Keratinocyte (primary cell): ENCODE data around the gene CERT1. TPM values are rescaled to one million over a fixed set of nuclear protein-coding genes. Genes with fewer than 3 reads are reported as not detected.

ENCODE experiments used
- DNase-seq: peaks from one replicate; pipeline ENCODE4 v3.0.0-alpha.2; 2011; ENCODE audit warnings: low read depth, missing footprints, low spot score
- FAIRE-seq: peaks from 2 replicates; lab custom pipeline; 2011; peaks lifted over from hg19 to GRCh38; lab: Jason Lieb, UNC
- H2AFZ ChIP-seq: 2 replicates; pipeline ENCODE4 v1.6.0; 2012; ENCODE audit warnings: low read length, control low read depth, inconsistent platforms; ENCODE audit not compliant: control insufficient read depth
- H3K27ac ChIP-seq: 2 replicates; pipeline ENCODE4 v1.5.1; 2011; ENCODE audit warnings: low read length; ENCODE audit not compliant: control insufficient read depth, insufficient read depth
- H3K27me3 ChIP-seq: 3 replicates; pipeline ENCODE4 v1.6.0; 2011; ENCODE audit warnings: low read length; ENCODE audit not compliant: control insufficient read depth, insufficient read depth; ENCODE audit errors: extremely low read depth
- H3K36me3 ChIP-seq, 2 experiments: 2 replicates in 1 of 2; 3 replicates in 1 of 2; pipeline ENCODE4 v1.5.1; 2011; ENCODE audit warnings: low read length in 2 of 2, mild to moderate bottlenecking in 1 of 2; ENCODE audit not compliant: control insufficient read depth in 2 of 2, insufficient read depth in 2 of 2; ENCODE audit errors: extremely low read depth in 1 of 2
- H3K4me1 ChIP-seq: 3 replicates; pipeline ENCODE4 v1.5.1; 2011; ENCODE audit warnings: low read length; ENCODE audit not compliant: control insufficient read depth, insufficient read depth; ENCODE audit errors: extremely low read depth
- H3K4me2 ChIP-seq: 3 replicates; pipeline ENCODE4 v1.6.0; 2011; ENCODE audit warnings: low read depth, low read length; ENCODE audit not compliant: control insufficient read depth, insufficient read depth; ENCODE audit errors: extremely low read depth
- H3K4me3 ChIP-seq, 3 experiments: fragments of 200-600 bp in 1 of 3; sonication (generic) in 1 of 3; 2 replicates in 2 of 3; 3 replicates in 1 of 3; pipeline ENCODE4 v1.5.1; 2011 to 2016; ENCODE audit warnings: low read length in 3 of 3, mild to moderate bottlenecking in 3 of 3, control low read depth in 2 of 3, inconsistent platforms in 1 of 3, low read depth in 1 of 3, mixed read lengths in 1 of 3, mixed run types in 1 of 3, moderate library complexity in 1 of 3; ENCODE audit not compliant: control insufficient read depth in 2 of 3, insufficient read depth in 2 of 3; ENCODE audit errors: extremely low read depth in 1 of 3
- H3K79me2 ChIP-seq: 2 replicates; pipeline ENCODE4 v1.6.0; 2012; ENCODE audit warnings: low read length; ENCODE audit not compliant: control insufficient read depth, insufficient read depth
- H3K9ac ChIP-seq: 3 replicates; pipeline ENCODE4 v1.6.0; 2011; ENCODE audit warnings: low read length; ENCODE audit not compliant: control insufficient read depth, insufficient read depth; ENCODE audit errors: extremely low read depth
- H3K9me1 ChIP-seq: 3 replicates; pipeline ENCODE4 v1.6.0; 2011; ENCODE audit warnings: low read length; ENCODE audit not compliant: control insufficient read depth, insufficient read depth; ENCODE audit errors: extremely low read depth
- H3K9me3 ChIP-seq: 2 replicates; pipeline ENCODE4 v1.5.1; 2012; ENCODE audit warnings: low read depth, low read length; ENCODE audit not compliant: control insufficient read depth
- H4K20me1 ChIP-seq: 3 replicates; pipeline ENCODE4 v1.6.0; 2011; ENCODE audit warnings: low read length; ENCODE audit not compliant: control insufficient read depth, insufficient read depth; ENCODE audit errors: extremely low read depth
- EZH2 ChIP-seq: IDR thresholded peaks from one replicate; pipeline ENCODE4 v1.6.1; 2012; ENCODE audit warnings: inconsistent platforms, mild to moderate bottlenecking, low read length, moderate library complexity
- dilution Hi-C: fragments of 300-500 bp; cut with MboI; formaldehyde crosslinking; loops from one replicate; pipeline ENCODE4 v1.7.0; 2020; ENCODE audit warnings: low sequenced_read_pairs; ENCODE audit not compliant: extremely low pct_ligation_motif_present
- polyA plus RNA-seq, 5 experiments: library from polyadenylated mRNA; depleted of rRNA in 3 of 5; stranded (reverse) in 3 of 5; stranded (forward) in 1 of 5; unstranded in 1 of 5; fragments of >200 nt; gene quantifications; 1 replicate in 1 of 5; 2 replicates in 3 of 5; 3 replicates in 1 of 5; pipeline versions ENCODE4 v1.2.1 to v1.2.3, GENCODE V29; 2011 to 2012; ENCODE audit warnings: missing spikeins in 2 of 5, low read depth in 1 of 5, low replicate concordance in 1 of 5
- TF ChIP-seq, protein P1 (sequence below), 3 experiments: IDR thresholded peaks in 1 of 3; conservative IDR thresholded peaks in 1 of 3; optimal IDR thresholded peaks in 1 of 3; 2 replicates in 2 of 3; 3 replicates in 1 of 3; pipeline versions ENCODE3 to v1.5.1; 2011; ENCODE audit warnings: low read length in 3 of 3, mild to moderate bottlenecking in 3 of 3, moderate library complexity in 2 of 3, control low read depth in 1 of 3, inconsistent platforms in 1 of 3; ENCODE audit not compliant: insufficient read depth in 2 of 3; ENCODE audit errors: extremely low read depth in 1 of 3

The CERT1 gene
- polyA plus RNA-seq, 1 donor (not counting 4 experiments of a cell fraction or from before 2014, with no cell fraction given), result 20.8 TPM

DNA sequence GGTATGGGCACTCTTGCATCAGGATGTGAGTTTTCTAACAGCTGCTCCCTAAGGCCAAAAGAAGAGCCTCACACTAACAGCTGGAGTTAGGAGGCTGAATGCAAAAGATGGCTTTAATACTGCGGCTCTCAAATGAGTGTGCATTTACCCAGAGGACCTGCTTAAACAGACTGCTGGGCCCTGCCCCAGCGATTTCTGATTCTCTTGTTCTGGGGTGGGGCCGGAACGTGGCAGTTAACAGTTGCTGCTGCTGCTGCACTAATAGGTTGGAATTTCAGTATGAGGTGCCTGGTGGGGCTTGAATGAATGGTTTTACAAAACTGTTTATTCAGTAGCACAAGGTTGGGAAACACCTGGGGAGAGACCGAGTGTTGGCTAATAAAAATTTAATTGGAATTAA is 148.3 kb downstream of the CERT1 start:
- no peak for TF ChIP-seq EZH2
- TF ChIP-seq, protein P1, sequence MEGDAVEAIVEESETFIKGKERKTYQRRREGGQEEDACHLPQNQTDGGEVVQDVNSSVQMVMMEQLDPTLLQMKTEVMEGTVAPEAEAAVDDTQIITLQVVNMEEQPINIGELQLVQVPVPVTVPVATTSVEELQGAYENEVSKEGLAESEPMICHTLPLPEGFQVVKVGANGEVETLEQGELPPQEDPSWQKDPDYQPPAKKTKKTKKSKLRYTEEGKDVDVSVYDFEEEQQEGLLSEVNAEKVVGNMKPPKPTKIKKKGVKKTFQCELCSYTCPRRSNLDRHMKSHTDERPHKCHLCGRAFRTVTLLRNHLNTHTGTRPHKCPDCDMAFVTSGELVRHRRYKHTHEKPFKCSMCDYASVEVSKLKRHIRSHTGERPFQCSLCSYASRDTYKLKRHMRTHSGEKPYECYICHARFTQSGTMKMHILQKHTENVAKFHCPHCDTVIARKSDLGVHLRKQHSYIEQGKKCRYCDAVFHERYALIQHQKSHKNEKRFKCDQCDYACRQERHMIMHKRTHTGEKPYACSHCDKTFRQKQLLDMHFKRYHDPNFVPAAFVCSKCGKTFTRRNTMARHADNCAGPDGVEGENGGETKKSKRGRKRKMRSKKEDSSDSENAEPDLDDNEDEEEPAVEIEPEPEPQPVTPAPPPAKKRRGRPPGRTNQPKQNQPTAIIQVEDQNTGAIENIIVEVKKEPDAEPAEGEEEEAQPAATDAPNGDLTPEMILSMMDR (optimal IDR thresholded peaks at IDR 0.05 in 1 of 3, IDR thresholded peaks at IDR 0.05 in 1 of 3, conservative IDR thresholded peaks at IDR 0.05 in 1 of 3; ENCODE audit: extremely low read depth in 1 of 3, insufficient read depth in 2 of 3, low read length in 3 of 3), result no peak
- dilution Hi-C loops, result no loop called here

DNA sequence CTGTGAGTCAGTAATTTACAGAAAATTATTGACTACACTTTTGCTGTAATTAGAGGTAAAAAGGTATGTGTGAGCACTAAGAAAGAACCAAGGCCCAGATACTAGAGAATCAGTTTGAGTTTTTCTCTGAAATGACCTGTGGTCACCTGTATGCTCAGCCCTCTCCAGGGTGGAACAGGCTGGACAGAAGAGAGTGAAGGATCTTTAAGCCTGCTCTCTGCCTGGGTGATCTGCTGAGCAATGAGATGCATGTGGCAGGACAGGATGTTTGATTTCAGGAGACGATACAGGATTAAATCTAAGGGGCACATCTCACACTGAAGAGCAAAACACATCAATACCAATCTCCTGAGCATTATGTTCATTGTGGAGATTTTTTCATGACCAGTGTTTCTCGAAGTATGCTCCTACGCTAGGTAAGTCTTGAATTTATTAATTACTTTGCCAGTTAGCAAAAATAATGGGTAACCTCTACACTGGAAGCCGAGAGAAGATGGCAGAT is 148.9 kb downstream of the CERT1 start:
- DNase-seq (no peak), FAIRE-seq (peak; percentile 9)
- no peaks in the 10 kb centered on the region for H4K20me1 ChIP-seq
- no peak overlapping the region for H3K27ac ChIP-seq
- no peak for TF ChIP-seq EZH2
- TF ChIP-seq, protein P1 (optimal IDR thresholded peaks at IDR 0.05 in 1 of 3, IDR thresholded peaks at IDR 0.05 in 1 of 3, conservative IDR thresholded peaks at IDR 0.05 in 1 of 3; ENCODE audit: extremely low read depth in 1 of 3, insufficient read depth in 2 of 3, low read length in 3 of 3), result no peak
- H2AFZ ChIP-seq, result no peak overlapping the region
- no peaks in the 10 kb centered on the region for H3K79me2 ChIP-seq
- H3K4me1 ChIP-seq, result no peaks in the 10 kb centered on the region
- H3K4me2 ChIP-seq, result no peak overlapping the region
- dilution Hi-C loops, result no loop called here
- no peaks in the 10 kb centered on the region for H3K9me1 ChIP-seq
- no peaks in the 10 kb centered on the region for H3K27me3 ChIP-seq
- H3K9ac ChIP-seq, result no peak overlapping the region
- peaks cover 23 to 24% of the 10 kb centered on the region in 2 experiments for H3K36me3 ChIP-seq
- H3K9me3 ChIP-seq, result no peaks in the 10 kb centered on the region
- no peak overlapping the region for H3K4me3 ChIP-seq

More for the DNA sequence above, 148.3 kb downstream of the CERT1 start:
- Histone ChIP-seq H3K9me3 (no peaks in the 10 kb centered on the region), H3K27me3 (no peaks in the 10 kb centered on the region), H3K4me2 (no peak overlapping the region), H3K79me2 (no peaks in the 10 kb centered on the region), H3K9me1 (no peaks in the 10 kb centered on the region), H2AFZ (no peak overlapping the region), H3K9ac (no peak overlapping the region), H4K20me1 (no peaks in the 10 kb centered on the region), H3K4me1 (peaks cover under 1% of the 10 kb centered on the region), H3K36me3 (peaks cover 19 to 24% of the 10 kb centered on the region in 2 experiments), H3K27ac (no peak overlapping the region), H3K4me3 (no peak overlapping the region)
- DNase-seq, result no peak
- no peak for FAIRE-seq
